ENCODE results near the gene CD2AP.
"Not testable (repeated sequence)": the region's sequence is repeated elsewhere in the genome, so short reads cannot be mapped to it uniquely, and the experiment has no call there.

CD2AP gene

DNA sequence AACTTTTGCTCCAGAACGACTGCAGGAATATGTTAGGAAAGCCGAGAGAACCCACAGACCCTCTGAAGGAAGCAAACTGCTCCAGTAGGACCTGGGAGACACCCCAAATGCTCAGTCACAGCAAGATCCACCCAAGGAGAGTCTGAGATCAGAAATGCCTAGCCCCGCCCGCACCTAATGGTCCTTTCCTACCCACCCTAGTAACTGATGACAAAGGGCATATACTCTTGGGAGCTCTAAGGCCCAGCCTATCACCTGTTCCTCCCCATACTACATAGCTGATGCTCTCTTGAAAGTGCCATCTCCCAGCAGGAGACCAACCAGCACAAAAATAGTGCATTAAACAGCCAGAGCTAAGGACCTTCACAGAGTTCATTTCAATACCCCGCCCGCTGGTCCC, 67.6 kb downstream of the CD2AP start:
- Histone ChIP-seq H3K27ac (ENCODE audit: low read length) (no peak overlapping the region), H3K9ac (ENCODE audit: low read length) (no peak overlapping the region), H3K9me3 (ENCODE audit: control insufficient read depth, low read depth, low read length) (no peaks in the 10 kb centered on the region), H3K4me1 (ENCODE audit: control insufficient read depth, low read depth, low read length) (no peaks in the 10 kb centered on the region), H3K27me3 (ENCODE audit: control insufficient read depth, insufficient read depth, low read length) (no peaks in the 10 kb centered on the region), H3K4me3 (ENCODE audit: low read length) (no peak overlapping the region), H3K36me3 (ENCODE audit: control insufficient read depth, low read depth, low read length) (peaks cover 30% of the 10 kb centered on the region)

DNA sequence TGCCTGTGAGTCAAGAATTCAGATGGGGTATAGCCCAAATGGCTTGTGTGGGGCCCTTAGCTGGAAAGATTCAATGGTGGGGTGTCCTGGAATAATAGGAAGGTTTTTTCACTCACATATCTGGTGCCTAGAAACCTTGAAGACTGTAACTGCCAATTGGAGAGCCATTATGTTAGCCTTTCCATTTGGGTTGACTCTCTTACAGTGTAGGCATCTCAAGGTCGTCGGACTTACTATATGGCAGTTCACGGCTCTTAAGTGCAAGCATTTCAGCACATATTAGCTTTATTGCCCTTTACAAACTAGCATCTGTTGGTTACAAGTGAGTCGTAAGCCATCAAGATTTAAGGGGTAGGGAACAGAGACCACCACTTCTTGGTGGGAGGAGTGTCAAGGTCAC, 74.1 kb downstream of the CD2AP start:
- no peak overlapping the region for H3K4me3 ChIP-seq (ENCODE audit: low read length)
- H3K27ac ChIP-seq (ENCODE audit: low read length): no peak overlapping the region
- H3K4me1 ChIP-seq (ENCODE audit: control insufficient read depth, low read depth, low read length): no peaks in the 10 kb centered on the region
- peaks cover 17% of the 10 kb centered on the region for H3K36me3 ChIP-seq (ENCODE audit: control insufficient read depth, low read depth, low read length)
- no peaks in the 10 kb centered on the region for H3K27me3 ChIP-seq (ENCODE audit: control insufficient read depth, insufficient read depth, low read length)
- no peaks in the 10 kb centered on the region for H3K9me3 ChIP-seq (ENCODE audit: control insufficient read depth, low read depth, low read length)
- no peak overlapping the region for H3K9ac ChIP-seq (ENCODE audit: low read length)

DNA sequence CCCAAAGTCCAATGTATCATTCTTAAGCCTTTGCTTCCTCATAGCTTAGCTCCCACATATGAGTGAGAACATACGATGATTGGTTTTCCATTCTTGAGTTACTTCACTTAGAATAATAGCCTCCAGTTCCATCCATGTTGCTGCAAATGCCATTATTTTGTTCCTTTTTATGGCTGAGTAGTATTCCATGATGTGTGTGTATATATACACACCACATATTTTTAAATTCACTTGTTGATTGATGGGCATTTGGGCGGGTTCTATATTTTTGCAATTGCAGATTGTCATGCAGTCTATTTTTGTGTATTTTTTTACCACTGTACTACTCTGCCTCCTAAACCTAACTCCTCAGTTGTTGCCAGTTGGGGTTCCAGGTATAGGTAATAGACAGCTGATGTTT, 74.7 kb downstream of the CD2AP start:
- Histone ChIP-seq H3K36me3 (ENCODE audit: control insufficient read depth, low read depth, low read length) (peaks cover 11% of the 10 kb centered on the region), H3K9me3 (ENCODE audit: control insufficient read depth, low read depth, low read length) (no peaks in the 10 kb centered on the region)

DNA sequence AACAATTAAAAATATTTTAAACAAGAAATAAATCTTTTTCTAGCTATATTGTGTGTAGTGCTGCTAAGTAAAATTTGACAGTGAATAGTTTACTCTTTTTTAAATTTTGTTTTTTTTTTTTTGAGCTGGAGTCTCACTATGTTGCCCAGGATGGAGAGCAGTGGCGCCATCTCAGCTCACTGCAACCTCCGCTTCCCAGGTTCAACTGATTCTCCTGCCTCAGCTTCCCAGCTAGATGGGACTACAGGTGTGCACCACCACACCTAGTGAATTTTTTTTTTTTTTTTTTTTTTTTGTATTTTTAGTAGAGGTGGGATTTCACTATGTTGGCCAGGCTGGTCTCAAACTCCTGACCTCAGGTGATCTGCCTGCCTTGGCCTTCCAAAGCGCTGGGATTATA, 75.7 kb downstream of the CD2AP start:
- not testable (repeated sequence) for H3K36me3 ChIP-seq (ENCODE audit: control insufficient read depth, low read depth, low read length); H3K9me3 ChIP-seq (ENCODE audit: control insufficient read depth, low read depth, low read length); H3K4me3 ChIP-seq (ENCODE audit: low read length); H3K27me3 ChIP-seq (ENCODE audit: control insufficient read depth, insufficient read depth, low read length); H3K4me1 ChIP-seq (ENCODE audit: control insufficient read depth, low read depth, low read length); H3K9ac ChIP-seq (ENCODE audit: low read length); H3K27ac ChIP-seq (ENCODE audit: low read length)

More for the DNA sequence above, 74.7 kb downstream of the CD2AP start:
- Histone ChIP-seq H3K4me1 (ENCODE audit: control insufficient read depth, low read depth, low read length) (no peaks in the 10 kb centered on the region), H3K9ac (ENCODE audit: low read length) (no peak overlapping the region), H3K27ac (ENCODE audit: low read length) (no peak overlapping the region), H3K4me3 (ENCODE audit: low read length) (no peak overlapping the region), H3K27me3 (ENCODE audit: control insufficient read depth, insufficient read depth, low read length) (no peaks in the 10 kb centered on the region)

DNA sequence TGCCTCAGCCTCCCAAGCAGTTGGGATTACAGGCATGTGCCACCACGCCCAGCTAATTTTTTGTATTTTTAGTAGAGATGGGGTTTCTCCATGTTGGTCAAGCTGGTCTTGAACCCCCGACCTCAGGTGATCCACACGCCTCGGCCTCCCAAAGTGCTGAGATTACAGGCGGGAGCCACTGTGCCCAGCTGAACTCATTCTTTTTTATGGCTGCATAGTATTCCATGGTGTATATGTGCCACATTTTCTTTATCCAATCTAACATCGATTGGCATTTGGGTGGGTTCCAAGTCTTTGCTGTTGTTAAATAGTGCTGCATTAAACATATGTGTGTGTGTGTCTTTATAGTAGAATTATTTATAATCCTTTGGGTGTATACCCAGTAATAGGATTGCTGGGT, 78.9 kb downstream of the CD2AP start:
- not testable (repeated sequence) for H3K9me3 ChIP-seq (ENCODE audit: control insufficient read depth, low read depth, low read length); H3K36me3 ChIP-seq (ENCODE audit: control insufficient read depth, low read depth, low read length); H3K4me3 ChIP-seq (ENCODE audit: low read length); H3K27me3 ChIP-seq (ENCODE audit: control insufficient read depth, insufficient read depth, low read length); H3K4me1 ChIP-seq (ENCODE audit: control insufficient read depth, low read depth, low read length); H3K27ac ChIP-seq (ENCODE audit: low read length); H3K9ac ChIP-seq (ENCODE audit: low read length)

DNA sequence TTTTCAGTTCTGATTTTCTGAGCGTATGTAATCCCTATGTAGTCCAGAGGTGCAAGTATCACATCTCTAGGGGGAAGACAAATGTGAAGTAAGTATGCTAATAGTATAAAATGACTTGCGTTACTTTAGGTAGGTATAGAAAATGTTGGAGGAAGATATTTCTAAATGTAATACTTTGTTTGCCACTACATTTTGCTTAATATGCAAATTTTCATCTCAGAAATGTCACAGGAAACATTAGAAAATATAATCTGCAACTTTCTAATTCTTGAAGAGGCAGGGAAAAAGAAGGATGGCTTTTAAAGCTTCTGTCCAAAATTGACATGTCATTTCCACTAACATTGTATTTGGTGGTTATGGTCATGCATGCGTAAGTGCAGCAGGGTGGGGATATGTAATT, 85.6 kb downstream of the CD2AP start:
- no peaks in the 10 kb centered on the region for H3K4me1 ChIP-seq (ENCODE audit: control insufficient read depth, low read depth, low read length)
- no peak overlapping the region for H3K4me3 ChIP-seq (ENCODE audit: low read length)
- H3K36me3 ChIP-seq (ENCODE audit: control insufficient read depth, low read depth, low read length): peaks cover 5% of the 10 kb centered on the region

DNA sequence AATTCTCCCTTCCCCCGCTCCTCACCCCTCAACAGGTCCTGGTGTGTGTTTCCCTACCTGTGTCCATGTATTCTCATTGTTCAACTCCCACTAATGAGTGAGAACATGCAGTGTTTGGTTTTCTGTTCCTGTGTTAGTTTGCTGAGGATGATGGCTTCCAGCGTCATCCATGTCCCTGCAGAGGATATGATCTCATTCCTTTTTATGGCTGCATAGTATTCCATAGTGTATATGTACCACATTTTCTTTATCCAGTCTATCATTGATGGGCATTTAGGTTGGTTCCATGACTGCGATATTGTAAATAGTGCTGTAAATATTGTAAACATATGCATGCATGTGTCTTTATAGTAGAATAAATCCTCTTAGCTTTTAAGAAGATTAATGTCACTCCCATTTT, 89.0 kb downstream of the CD2AP start:
- H3K27me3 ChIP-seq (ENCODE audit: control insufficient read depth, insufficient read depth, low read length); H3K27ac ChIP-seq (ENCODE audit: low read length); H3K4me3 ChIP-seq (ENCODE audit: low read length); H3K9me3 ChIP-seq (ENCODE audit: control insufficient read depth, low read depth, low read length); H3K36me3 ChIP-seq (ENCODE audit: control insufficient read depth, low read depth, low read length); H3K9ac ChIP-seq (ENCODE audit: low read length); H3K4me1 ChIP-seq (ENCODE audit: control insufficient read depth, low read depth, low read length): not testable (repeated sequence)

More for the DNA sequence above, 85.6 kb downstream of the CD2AP start:
- Histone ChIP-seq H3K27ac (ENCODE audit: low read length) (no peak overlapping the region), H3K9ac (ENCODE audit: low read length) (no peak overlapping the region), H3K9me3 (ENCODE audit: control insufficient read depth, low read depth, low read length) (no peaks in the 10 kb centered on the region), H3K27me3 (ENCODE audit: control insufficient read depth, insufficient read depth, low read length) (no peaks in the 10 kb centered on the region)

DNA sequence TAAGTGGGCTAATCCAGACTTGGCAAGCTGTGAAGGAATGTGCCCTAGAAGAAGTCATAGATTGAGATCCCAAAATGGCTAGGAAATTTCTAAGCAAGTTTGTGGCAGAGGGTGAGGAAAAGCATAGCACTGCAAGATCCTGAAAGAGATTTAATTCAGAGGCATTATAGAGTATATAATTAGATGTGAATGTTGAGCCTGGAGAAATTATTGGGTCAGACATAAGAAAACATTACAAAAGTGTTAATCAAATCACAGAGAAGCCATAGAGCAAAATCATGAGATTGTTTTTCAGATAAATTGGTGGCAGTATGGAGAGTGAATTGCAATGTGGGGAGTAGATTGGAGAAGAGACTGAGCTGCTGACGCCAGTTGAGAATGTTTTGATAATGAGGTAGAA, 90.0 kb downstream of the CD2AP start:
- no peaks in the 10 kb centered on the region for H3K4me1 ChIP-seq (ENCODE audit: control insufficient read depth, low read depth, low read length)
- no peak overlapping the region for H3K4me3 ChIP-seq (ENCODE audit: low read length)
- no peaks in the 10 kb centered on the region for H3K9me3 ChIP-seq (ENCODE audit: control insufficient read depth, low read depth, low read length)
- no peaks in the 10 kb centered on the region for H3K36me3 ChIP-seq (ENCODE audit: control insufficient read depth, low read depth, low read length)
- H3K27ac ChIP-seq (ENCODE audit: low read length): no peak overlapping the region
- no peak overlapping the region for H3K9ac ChIP-seq (ENCODE audit: low read length)
- no peaks in the 10 kb centered on the region for H3K27me3 ChIP-seq (ENCODE audit: control insufficient read depth, insufficient read depth, low read length)

DNA sequence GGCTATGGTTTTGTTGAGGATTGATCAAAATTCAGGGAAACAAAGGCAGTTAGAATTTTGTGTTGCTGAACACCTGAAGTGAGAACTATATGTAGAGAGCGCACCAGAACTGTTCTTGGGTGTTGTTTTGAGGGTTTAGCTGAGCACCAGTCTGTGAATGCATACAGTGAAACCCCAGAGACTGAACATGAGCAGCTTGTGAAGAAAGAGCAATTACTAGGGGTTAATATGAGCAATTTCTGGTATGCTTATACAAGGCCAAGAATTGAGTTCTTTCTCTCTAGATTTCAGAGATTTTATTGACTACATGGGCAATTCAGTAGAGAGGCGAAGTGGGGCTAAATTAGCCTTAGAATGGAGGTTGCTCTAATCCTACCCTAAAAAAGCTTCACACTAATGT, 93.9 kb downstream of the CD2AP start:
- Histone ChIP-seq H3K4me3 (ENCODE audit: low read length) (no peak overlapping the region), H3K27ac (ENCODE audit: low read length) (no peak overlapping the region)

DNA sequence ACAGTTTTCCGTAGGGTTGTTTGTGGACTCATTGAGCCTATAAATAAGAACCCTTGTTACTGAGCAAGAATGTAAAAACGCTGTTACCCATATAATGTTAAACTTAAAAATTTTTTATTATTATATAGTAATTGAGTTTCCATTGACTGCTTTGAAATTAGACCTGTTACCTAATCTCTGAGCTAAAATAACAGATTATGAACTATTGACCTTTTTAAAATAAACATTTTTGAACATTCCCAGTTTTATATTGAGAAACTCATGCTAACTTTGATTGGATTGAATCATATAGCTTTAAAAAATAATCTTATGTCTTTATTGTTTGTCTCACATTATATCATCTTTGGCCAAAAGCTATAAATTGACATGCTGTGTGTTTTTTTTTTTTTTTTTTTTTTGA, 95.5 kb downstream of the CD2AP start:
- no peaks in the 10 kb centered on the region for H3K27me3 ChIP-seq (ENCODE audit: control insufficient read depth, insufficient read depth, low read length)
- H3K9me3 ChIP-seq (ENCODE audit: control insufficient read depth, low read depth, low read length): no peaks in the 10 kb centered on the region
- no peak overlapping the region for H3K9ac ChIP-seq (ENCODE audit: low read length)
- no peak overlapping the region for H3K27ac ChIP-seq (ENCODE audit: low read length)
- H3K36me3 ChIP-seq (ENCODE audit: control insufficient read depth, low read depth, low read length): peaks cover 6% of the 10 kb centered on the region
- no peak overlapping the region for H3K4me3 ChIP-seq (ENCODE audit: low read length)
- no peaks in the 10 kb centered on the region for H3K4me1 ChIP-seq (ENCODE audit: control insufficient read depth, low read depth, low read length)

More for the DNA sequence above, 93.9 kb downstream of the CD2AP start:
- Histone ChIP-seq H3K9ac (ENCODE audit: low read length) (no peak overlapping the region), H3K27me3 (ENCODE audit: control insufficient read depth, insufficient read depth, low read length) (no peaks in the 10 kb centered on the region), H3K9me3 (ENCODE audit: control insufficient read depth, low read depth, low read length) (no peaks in the 10 kb centered on the region), H3K4me1 (ENCODE audit: control insufficient read depth, low read depth, low read length) (no peaks in the 10 kb centered on the region), H3K36me3 (ENCODE audit: control insufficient read depth, low read depth, low read length) (peaks cover 6% of the 10 kb centered on the region)

DNA sequence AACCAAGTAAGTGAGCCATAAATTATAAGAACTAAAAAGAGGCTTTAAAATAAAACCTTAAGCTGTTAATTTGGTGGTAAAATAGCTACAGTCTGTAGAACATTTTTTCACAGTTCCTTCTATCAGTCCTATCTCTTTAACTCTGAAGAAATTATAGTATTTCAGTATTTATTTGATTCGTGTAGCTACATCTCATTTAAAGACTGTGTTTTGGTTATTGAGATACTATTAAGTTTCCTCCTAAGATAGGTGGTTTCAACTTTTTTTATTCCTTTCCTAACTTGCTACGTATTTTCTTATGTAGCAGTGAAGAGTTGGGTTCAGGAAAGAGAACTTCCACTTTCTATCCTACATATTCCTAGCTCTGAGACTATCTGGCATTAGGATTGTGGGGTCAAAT, 97.2 kb downstream of the CD2AP start:
- Histone ChIP-seq H3K9me3 (ENCODE audit: control insufficient read depth, low read depth, low read length) (no peaks in the 10 kb centered on the region), H3K27ac (ENCODE audit: low read length) (no peak overlapping the region), H3K27me3 (ENCODE audit: control insufficient read depth, insufficient read depth, low read length) (no peaks in the 10 kb centered on the region), H3K36me3 (ENCODE audit: control insufficient read depth, low read depth, low read length) (peaks cover 11% of the 10 kb centered on the region), H3K4me1 (ENCODE audit: control insufficient read depth, low read depth, low read length) (no peaks in the 10 kb centered on the region), H3K9ac (ENCODE audit: low read length) (no peak overlapping the region), H3K4me3 (ENCODE audit: low read length) (no peak overlapping the region)

DNA sequence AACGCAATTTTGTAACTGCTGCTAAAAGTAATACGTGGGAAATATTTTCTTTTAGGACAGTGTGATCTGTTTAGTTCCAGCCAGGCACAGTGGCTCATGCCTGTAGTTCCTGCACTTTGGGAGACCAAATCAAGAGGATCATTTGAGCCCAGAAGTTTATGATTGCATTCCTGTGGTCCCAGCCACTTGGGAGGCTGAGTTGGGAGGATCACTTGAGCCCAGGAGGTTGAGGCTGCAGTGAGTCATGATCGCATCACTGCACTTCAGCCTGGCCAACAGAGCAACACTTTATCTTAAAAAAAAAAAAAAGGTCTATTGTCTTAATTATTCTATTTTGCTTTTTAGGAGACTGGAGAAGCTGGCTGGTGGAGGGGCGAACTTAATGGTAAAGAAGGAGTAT, 101.5 kb downstream of the CD2AP start:
- Histone ChIP-seq H3K27me3 (ENCODE audit: control insufficient read depth, insufficient read depth, low read length) (no peaks in the 10 kb centered on the region), H3K4me3 (ENCODE audit: low read length) (no peak overlapping the region), H3K9ac (ENCODE audit: low read length) (no peak overlapping the region), H3K36me3 (ENCODE audit: control insufficient read depth, low read depth, low read length) (peaks cover 33% of the 10 kb centered on the region), H3K4me1 (ENCODE audit: control insufficient read depth, low read depth, low read length) (no peaks in the 10 kb centered on the region), H3K27ac (ENCODE audit: low read length) (no peak overlapping the region), H3K9me3 (ENCODE audit: control insufficient read depth, low read depth, low read length) (no peaks in the 10 kb centered on the region)
